ENCODE data around the gene SLC25A38.

Gene SLC25A38

GRCh38 chr3:39427506-39427905 is 44.3 kb downstream of the SLC25A38 start:
- no peak for FAIRE-seq

DNA sequence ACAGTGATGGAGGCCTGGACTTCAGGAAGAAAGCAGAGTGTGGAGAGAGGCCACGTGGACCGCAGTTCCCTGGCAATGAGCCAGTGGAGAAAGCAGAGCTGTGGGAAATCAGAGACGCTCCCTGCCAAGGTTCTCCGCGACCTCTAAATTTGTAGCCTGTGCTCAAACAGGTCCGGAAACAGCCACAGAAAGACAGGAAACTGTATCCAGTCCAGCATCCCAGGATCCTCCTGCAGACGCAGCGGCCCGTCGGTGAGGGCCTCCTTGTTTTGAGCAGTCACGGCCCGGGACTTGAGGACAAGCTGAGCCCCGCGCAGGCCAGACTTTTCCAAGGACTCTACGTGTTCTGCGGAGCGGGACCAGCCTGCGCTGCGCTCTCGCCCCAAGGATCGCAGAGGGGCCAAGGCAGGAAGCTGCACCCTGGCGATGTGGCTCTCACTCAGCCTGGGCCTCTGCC is 45.6 kb downstream of the SLC25A38 start:
- no peak for FAIRE-seq

More at GRCh38 chr3:39427506-39427905, 44.3 kb downstream of the SLC25A38 start:
- no peak for DNase-seq (ENCODE audit: extremely low spot score, insufficient read length, low read depth)

DNA sequence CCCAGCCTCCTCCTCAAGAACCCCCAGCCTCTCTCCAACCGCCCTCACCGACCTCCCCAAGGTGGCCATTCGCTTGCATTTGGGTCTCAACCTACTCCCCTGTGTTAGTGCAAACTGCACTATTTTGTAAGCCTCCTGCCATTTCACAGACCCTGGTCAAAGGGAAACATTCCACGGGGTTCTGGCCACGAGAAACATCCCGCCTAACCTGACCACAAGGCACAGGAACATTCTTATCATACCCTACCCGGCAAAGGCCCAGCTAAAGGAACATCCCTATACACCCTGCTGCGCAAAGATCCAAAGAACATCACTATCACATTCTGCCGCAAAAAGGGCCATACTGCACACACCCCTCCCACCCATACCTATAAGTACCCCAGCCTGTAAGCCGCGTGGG is 46.3 kb downstream of the SLC25A38 start:
- FAIRE-seq (no peak), DNase-seq (ENCODE audit: extremely low spot score, insufficient read length, low read depth) (no peak)

More for the DNA sequence above, 45.6 kb downstream of the SLC25A38 start:
- no peak for DNase-seq (ENCODE audit: extremely low spot score, insufficient read length, low read depth)

DNA sequence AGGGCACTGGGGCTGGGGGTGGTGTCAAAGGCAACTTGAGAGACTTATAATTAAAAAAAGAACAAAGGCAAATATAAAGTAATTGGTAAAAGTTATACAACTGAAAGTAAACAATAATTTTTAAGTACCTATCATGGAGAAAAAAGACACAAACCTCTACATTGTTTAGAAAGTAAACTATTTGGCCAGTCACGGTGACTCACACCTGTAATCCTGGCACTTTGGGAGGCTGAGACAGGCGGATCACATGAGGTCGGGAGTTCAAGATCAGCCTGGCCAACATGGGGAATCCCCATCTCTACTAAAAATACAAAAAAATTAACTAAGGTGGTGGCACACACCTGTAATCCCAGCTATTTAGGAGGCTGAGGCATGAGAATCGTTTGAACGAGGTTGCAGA is 49.2 kb downstream of the SLC25A38 start:
- FAIRE-seq (no peak), DNase-seq (ENCODE audit: extremely low spot score, insufficient read length, low read depth) (no peak)

DNA sequence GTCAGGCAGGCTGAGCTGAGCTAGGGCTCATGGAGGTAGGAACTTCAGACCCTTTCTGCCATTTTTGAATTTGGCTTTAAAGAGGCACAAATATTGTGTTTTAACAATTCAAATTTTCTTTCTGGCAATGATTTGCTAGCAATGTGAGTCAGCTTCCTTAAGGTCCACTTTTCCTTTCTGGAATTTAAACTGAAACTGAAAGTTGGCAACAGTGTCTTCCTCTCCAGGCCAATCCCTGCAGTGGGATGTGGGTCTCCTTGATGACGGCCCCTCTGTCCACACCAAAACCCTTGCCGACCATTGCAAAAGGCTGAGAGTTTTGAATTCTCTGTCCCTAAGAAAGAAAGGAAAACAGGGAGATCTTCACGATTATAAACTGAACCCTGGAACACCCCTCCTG is 50.5 kb downstream of the SLC25A38 start:
- DNase-seq (ENCODE audit: extremely low spot score, insufficient read length, low read depth), result no peak
- FAIRE-seq, result no peak

GRCh38 chr3:39434574-39434973 is 51.4 kb downstream of the SLC25A38 start:
- FAIRE-seq (peak; percentile 35), DNase-seq (ENCODE audit: extremely low spot score, insufficient read length, low read depth) (no peak)

DNA sequence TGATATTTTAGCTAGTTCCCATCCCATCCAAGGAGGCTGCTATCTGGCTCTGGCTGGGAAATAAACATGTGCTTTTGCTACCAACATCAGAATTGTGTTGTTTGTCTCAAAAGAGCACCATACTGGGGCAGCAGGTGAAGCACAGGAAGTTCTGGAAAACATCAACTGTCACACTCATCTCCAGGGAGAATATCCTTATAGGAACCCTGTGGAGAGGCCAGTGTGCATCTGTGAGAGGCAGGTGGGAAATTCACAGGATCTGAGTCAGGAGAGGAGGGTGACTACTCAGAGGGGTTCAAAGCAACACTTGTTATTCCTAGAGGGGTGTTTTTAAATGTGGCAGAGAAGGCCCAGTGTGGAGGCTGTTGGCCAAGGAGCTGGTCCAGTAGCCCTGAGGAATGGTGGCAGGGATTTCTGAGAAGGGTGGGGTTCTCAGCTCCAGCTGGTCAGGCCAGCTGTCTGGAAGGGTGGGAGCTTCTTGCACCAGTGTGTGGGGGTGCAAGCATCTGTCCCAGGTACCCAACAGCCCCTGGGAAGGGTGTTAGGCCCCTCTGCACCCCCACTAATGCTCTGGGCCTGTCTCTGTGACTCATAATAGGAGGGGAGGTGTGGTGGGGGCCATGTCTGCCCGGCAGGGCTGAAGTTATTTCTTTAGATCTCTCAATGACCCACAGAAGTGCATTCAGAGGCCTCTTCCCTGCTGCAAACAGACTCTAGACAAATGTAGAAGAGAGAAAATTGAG is 52.0 kb downstream of the SLC25A38 start:
- FAIRE-seq (no peak), DNase-seq (ENCODE audit: extremely low spot score, insufficient read length, low read depth) (no peak)

GRCh38 chr3:39438880-39439279 is 55.7 kb downstream of the SLC25A38 start:
- FAIRE-seq (no peak), DNase-seq (ENCODE audit: extremely low spot score, insufficient read length, low read depth) (no peak)

- DNase-seq (ENCODE audit: extremely low spot score, insufficient read length, low read depth), result no peak
- FAIRE-seq, result no peak
These were observed 57.1 kb downstream of the SLC25A38 start for GRCh38 chr3:39440316-39440715.

DNA sequence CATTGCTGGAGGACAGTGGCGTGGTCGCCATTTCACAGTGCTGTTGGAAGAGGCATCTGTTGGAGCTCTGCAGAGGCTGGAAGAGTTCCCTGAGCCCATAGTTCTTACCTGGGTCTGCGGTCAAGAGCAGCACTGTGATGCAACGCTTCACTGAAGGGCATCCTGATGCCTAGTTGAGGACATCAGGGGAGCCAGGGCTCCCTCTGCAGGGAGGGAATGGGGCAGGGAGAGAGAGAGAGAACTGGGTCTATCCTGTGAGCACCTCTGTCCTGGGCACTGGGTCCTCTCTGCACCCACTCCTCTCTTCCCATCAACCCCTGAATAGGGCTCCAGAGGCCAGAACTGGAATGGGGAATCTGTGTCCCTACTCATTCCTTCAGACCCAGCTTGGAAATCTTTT is 60.4 kb downstream of the SLC25A38 start:
- FAIRE-seq (no peak), DNase-seq (ENCODE audit: extremely low spot score, insufficient read length, low read depth) (no peak)

- DNase-seq (ENCODE audit: extremely low spot score, insufficient read length, low read depth) (no peak), FAIRE-seq (no peak)
These were observed 62.8 kb downstream of the SLC25A38 start for GRCh38 chr3:39445927-39446326.

- FAIRE-seq, result no peak
These were observed 63.3 kb downstream of the SLC25A38 start for GRCh38 chr3:39446444-39446843.

More at GRCh38 chr3:39446444-39446843, 63.3 kb downstream of the SLC25A38 start:
- no peak for DNase-seq (ENCODE audit: extremely low spot score, insufficient read length, low read depth)
